ENCODE measurements around the gene TIGD2. TPM values are rescaled to one million over a fixed set of nuclear protein-coding genes. Genes with fewer than 3 reads are reported as not detected.

Gene TIGD2
- total RNA-seq, 1 donor from 2014 or later, result 5.2 TPM

DNA sequence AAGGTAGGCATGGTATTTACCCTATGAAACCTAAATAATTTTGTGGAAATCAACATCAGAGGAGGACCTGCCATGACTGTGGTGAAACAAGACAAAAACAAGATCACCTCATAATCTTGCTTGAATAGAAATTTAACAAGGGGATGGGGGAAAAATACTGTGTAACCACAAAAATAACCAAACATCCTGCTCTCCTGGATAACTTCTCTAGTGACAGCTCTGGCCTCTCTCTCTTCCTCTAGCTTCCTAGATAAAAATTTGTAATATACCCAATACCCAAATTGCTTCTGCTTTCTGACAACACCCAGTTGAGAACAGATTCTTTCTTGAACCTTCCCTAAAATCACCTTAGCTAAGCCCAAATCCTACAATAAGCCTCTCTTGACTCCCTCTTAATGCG is 11.9 kb upstream of the TIGD2 start:
- Mint-ChIP-seq H3K4me1 (ENCODE audit: low read depth) (no peaks in the 10 kb centered on the region), H3K4me3 (ENCODE audit: unreplicated experiment) (no peak overlapping the region), H3K27ac (ENCODE audit: unreplicated experiment) (no peak overlapping the region), H3K27me3 (ENCODE audit: low read depth) (peaks cover 8% of the 10 kb centered on the region), H3K9me3 (ENCODE audit: low read depth) (peaks cover 7% of the 10 kb centered on the region), H3K36me3 (ENCODE audit: low read depth) (peaks cover 1% of the 10 kb centered on the region)
- DNase-seq (ENCODE audit: low spot score), result no peak
- TF ChIP-seq, protein P1, sequence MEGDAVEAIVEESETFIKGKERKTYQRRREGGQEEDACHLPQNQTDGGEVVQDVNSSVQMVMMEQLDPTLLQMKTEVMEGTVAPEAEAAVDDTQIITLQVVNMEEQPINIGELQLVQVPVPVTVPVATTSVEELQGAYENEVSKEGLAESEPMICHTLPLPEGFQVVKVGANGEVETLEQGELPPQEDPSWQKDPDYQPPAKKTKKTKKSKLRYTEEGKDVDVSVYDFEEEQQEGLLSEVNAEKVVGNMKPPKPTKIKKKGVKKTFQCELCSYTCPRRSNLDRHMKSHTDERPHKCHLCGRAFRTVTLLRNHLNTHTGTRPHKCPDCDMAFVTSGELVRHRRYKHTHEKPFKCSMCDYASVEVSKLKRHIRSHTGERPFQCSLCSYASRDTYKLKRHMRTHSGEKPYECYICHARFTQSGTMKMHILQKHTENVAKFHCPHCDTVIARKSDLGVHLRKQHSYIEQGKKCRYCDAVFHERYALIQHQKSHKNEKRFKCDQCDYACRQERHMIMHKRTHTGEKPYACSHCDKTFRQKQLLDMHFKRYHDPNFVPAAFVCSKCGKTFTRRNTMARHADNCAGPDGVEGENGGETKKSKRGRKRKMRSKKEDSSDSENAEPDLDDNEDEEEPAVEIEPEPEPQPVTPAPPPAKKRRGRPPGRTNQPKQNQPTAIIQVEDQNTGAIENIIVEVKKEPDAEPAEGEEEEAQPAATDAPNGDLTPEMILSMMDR (IDR thresholded peaks at IDR 0.05), result no peak

DNA sequence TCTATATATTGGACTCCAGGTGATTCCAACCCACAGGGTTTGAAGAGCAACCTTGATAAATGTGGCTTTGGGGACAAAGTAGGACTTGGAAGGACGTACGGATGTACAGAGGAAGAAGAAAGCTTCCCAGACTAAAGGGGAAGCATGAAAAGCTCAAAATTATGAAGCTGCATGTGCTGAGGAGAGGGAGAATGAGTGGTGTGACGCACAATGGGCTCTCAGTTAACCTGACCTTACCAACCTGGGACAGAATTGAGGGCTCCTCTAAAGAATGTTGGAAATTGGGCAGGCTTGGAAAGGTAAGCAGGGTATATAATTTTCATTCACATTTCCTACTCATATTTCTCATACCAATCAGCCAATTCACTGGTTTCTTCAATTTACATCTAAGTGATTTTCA is 10.5 kb upstream of the TIGD2 start:
- no peaks in the 10 kb centered on the region for H3K4me1 Mint-ChIP-seq (ENCODE audit: low read depth)
- H3K27ac Mint-ChIP-seq (ENCODE audit: unreplicated experiment), result no peak overlapping the region
- peaks cover 5% of the 10 kb centered on the region for H3K9me3 Mint-ChIP-seq (ENCODE audit: low read depth)
- H3K27me3 Mint-ChIP-seq (ENCODE audit: low read depth), result peaks cover 8% of the 10 kb centered on the region
- peaks cover 1% of the 10 kb centered on the region for H3K36me3 Mint-ChIP-seq (ENCODE audit: low read depth)
- no peak for DNase-seq (ENCODE audit: low spot score)
- H3K4me3 Mint-ChIP-seq (ENCODE audit: unreplicated experiment), result no peak overlapping the region
- TF ChIP-seq, protein P1 (IDR thresholded peaks at IDR 0.05), result no peak

DNA sequence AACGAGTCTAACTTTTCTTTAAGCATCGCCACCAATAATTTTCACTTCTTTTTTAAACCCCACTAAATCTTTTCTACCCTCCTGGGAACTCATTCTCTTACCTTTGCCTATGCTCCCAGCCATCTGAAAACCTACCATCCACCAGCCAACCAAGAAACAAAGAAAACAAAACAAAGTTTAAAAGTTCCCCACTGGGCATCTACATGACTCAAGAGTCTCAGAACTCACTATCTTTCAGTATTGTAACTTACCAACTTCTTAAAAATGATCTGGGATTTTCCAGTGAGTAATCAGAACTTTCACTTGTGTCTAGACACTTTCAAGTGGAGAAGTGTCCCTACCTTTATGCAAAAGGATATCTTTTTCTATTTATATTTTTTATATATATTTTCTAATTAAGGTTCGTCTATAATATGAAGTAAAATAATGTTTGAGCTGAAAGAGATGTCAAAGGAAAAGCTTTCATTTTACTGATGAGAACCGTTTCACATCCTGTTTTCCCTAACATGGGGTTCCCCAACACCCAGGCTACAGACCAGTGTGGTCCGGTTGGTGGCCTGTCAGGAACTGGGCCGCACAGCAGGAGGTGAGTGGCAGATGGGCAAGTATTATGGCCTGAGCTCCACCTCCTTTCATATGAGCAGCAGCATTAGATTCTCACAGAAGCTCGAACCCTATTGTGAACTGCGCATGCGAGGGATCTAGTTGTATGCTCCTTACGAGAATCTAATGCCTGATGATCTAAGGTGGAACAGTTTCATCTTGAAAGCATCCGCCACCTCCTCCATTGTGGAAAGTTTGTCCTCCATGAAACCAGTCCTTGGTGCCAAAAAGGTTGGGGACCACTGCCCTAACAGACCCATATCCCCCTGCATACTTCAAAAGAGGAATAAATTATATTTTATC is 9.8 kb upstream of the TIGD2 start:
- H3K4me1 Mint-ChIP-seq (ENCODE audit: low read depth), result no peaks in the 10 kb centered on the region
- TF ChIP-seq, protein P1 (IDR thresholded peaks at IDR 0.05), result no peak
- H3K27ac Mint-ChIP-seq (ENCODE audit: unreplicated experiment), result peak overlapping the region; percentile 12
- H3K9me3 Mint-ChIP-seq (ENCODE audit: low read depth), result peaks cover 5% of the 10 kb centered on the region
- peaks cover 1% of the 10 kb centered on the region for H3K36me3 Mint-ChIP-seq (ENCODE audit: low read depth)
- no peak overlapping the region for H3K4me3 Mint-ChIP-seq (ENCODE audit: unreplicated experiment)
- H3K27me3 Mint-ChIP-seq (ENCODE audit: low read depth), result peaks cover 8% of the 10 kb centered on the region
- DNase-seq (ENCODE audit: low spot score), result peak; percentile 48

DNA sequence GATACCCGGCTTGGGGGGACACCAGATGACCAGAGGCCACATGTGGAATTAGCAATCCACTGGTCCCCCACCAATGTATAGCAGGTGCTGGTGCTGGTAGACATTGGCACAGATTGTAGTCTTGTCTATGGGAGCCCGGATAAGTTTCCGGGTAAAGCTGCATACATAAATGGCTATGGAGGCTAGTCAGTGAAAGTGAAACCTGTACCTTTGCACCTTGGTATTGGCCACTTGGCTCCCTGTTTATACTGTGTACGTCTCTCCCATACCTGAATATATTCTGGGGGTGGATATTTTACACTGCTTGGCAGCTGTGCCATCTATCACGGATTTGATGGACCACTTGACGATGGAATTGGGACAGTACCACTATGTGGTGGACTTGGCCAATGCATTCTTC is 5.6 kb upstream of the TIGD2 start:
- Mint-ChIP-seq H3K9me3 (ENCODE audit: low read depth) (no peaks in the 10 kb centered on the region), H3K4me1 (ENCODE audit: low read depth) (peaks cover 7% of the 10 kb centered on the region), H3K27me3 (ENCODE audit: low read depth) (peaks cover 14% of the 10 kb centered on the region), H3K4me3 (ENCODE audit: unreplicated experiment) (no peak overlapping the region), H3K27ac (ENCODE audit: unreplicated experiment) (no peak overlapping the region), H3K36me3 (ENCODE audit: low read depth) (no peaks in the 10 kb centered on the region)
- TF ChIP-seq, protein P1 (IDR thresholded peaks at IDR 0.05), result no peak
- no peak for DNase-seq (ENCODE audit: low spot score)

DNA sequence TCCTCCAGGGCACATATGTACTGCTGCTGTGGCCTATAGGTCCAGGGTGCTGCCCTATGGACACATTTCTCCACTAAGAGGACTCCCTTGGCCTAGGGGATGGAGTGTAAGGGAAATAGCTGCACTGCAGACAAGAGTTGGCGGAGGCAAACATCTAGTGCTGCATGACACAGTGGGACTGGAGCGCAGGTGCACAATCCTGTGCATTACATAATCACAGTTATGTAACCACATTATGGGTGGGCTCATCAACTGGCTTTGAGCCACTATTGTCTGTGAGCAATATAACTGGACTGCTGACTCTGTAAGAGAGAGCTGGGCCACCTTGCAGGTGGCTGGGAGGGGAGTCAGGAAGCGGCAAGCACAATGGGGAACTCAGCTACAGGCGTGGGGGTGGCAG is 3.2 kb upstream of the TIGD2 start:
- Mint-ChIP-seq H3K27ac (ENCODE audit: unreplicated experiment) (no peak overlapping the region), H3K9me3 (ENCODE audit: low read depth) (no peaks in the 10 kb centered on the region), H3K4me1 (ENCODE audit: low read depth) (peaks cover 18% of the 10 kb centered on the region), H3K36me3 (ENCODE audit: low read depth) (no peaks in the 10 kb centered on the region), H3K27me3 (ENCODE audit: low read depth) (peaks cover 14% of the 10 kb centered on the region), H3K4me3 (ENCODE audit: unreplicated experiment) (no peak overlapping the region)
- DNase-seq (ENCODE audit: low spot score), result peak; percentile 30
- TF ChIP-seq, protein P1 (IDR thresholded peaks at IDR 0.05), result no peak
